ENCODE data around the gene CPN2. TPM values are rescaled to one million over a fixed set of nuclear protein-coding genes. Genes with fewer than 3 reads are reported as not detected.
A peak's percentile ranks its signal among the peaks of the same experiment; 100 is the strongest.

CPN2 gene
- total RNA-seq, 1 experiment from 2014 or later = not detected

GRCh38 chr3:194357681-194358080 lies 6.6 kb upstream of the CPN2 start:
- DNase-seq (ENCODE audit: extremely low read depth, low read depth) = no peak

GRCh38 chr3:194355379-194355778 lies 4.3 kb upstream of the CPN2 start:
- no peak for DNase-seq (ENCODE audit: extremely low read depth, low read depth)

GRCh38 chr3:194354315-194354714 lies 3.2 kb upstream of the CPN2 start:
- DNase-seq (ENCODE audit: extremely low read depth, low read depth) = no peak

- no peak for DNase-seq (ENCODE audit: extremely low read depth, low read depth)
These were observed 1.6 kb upstream of the CPN2 start for GRCh38 chr3:194352667-194353246.

- no peak for DNase-seq (ENCODE audit: extremely low read depth, low read depth)
These were observed 916 bp upstream of the CPN2 start for GRCh38 chr3:194351952-194352536.

- DNase-seq (ENCODE audit: extremely low read depth, low read depth) = no peak
These were observed 429 bp downstream of the CPN2 start for GRCh38 chr3:194350726-194351071.

- DNase-seq (ENCODE audit: extremely low read depth, low read depth) = no peak
These were observed 2.8 kb downstream of the CPN2 start for GRCh38 chr3:194348354-194348753.

GRCh38 chr3:194346621-194347020 lies 4.5 kb downstream of the CPN2 start:
- no peak for DNase-seq (ENCODE audit: extremely low read depth, low read depth)

GRCh38 chr3:194346035-194346434 lies 5.1 kb downstream of the CPN2 start:
- no peak for DNase-seq (ENCODE audit: extremely low read depth, low read depth)

- DNase-seq (ENCODE audit: extremely low read depth, low read depth) = peak; percentile 55
These were observed 7.1 kb downstream of the CPN2 start for GRCh38 chr3:194344012-194344411.

GRCh38 chr3:194343561-194343893 lies 7.6 kb downstream of the CPN2 start:
- no peak for DNase-seq (ENCODE audit: extremely low read depth, low read depth)

GRCh38 chr3:194342861-194343560 lies 8.1 kb downstream of the CPN2 start:
- DNase-seq (ENCODE audit: extremely low read depth, low read depth) = no peak

- no peak for DNase-seq (ENCODE audit: extremely low read depth, low read depth)
These were observed 10.2 kb downstream of the CPN2 start for GRCh38 chr3:194340757-194341400.

GRCh38 chr3:194339840-194340239 lies 11.3 kb downstream of the CPN2 start:
- no peak for DNase-seq (ENCODE audit: extremely low read depth, low read depth)

- no peak for DNase-seq (ENCODE audit: extremely low read depth, low read depth)
These were observed 11.8 kb downstream of the CPN2 start for GRCh38 chr3:194339356-194339755.

- DNase-seq (ENCODE audit: extremely low read depth, low read depth) = no peak
These were observed 13.0 kb downstream of the CPN2 start for GRCh38 chr3:194337965-194338753.

GRCh38 chr3:194336601-194337355 lies 14.3 kb downstream of the CPN2 start:
- no peak for DNase-seq (ENCODE audit: extremely low read depth, low read depth)

- DNase-seq (ENCODE audit: extremely low read depth, low read depth) = no peak
These were observed 17.2 kb downstream of the CPN2 start for GRCh38 chr3:194333981-194334320.

GRCh38 chr3:194333212-194333980 lies 17.7 kb downstream of the CPN2 start:
- peak; percentile 66 for DNase-seq (ENCODE audit: extremely low read depth, low read depth)

- no peak for DNase-seq (ENCODE audit: extremely low read depth, low read depth)
These were observed 18.3 kb downstream of the CPN2 start for GRCh38 chr3:194332858-194333211.

Data from NCI-H460 (cell line).